AG09309 (cell line): ENCODE data around the gene CADM1.

ENCODE experiments used
- DNase-seq: peaks from one replicate; pipeline ENCODE4 v3.0.0-alpha.2; 2010; ENCODE audit warnings: low read depth
- H3K4me3 ChIP-seq: 2 replicates; pipeline ENCODE4 v1.5.1; 2011; ENCODE audit warnings: mild to moderate bottlenecking, low read depth, low read length, moderate library complexity; ENCODE audit not compliant: control insufficient read depth
- TF ChIP-seq, protein P1 (sequence below): IDR thresholded peaks from 2 replicates; pipeline ENCODE4 v1.5.1; 2011; ENCODE audit warnings: mild to moderate bottlenecking, low read depth, low read length, inconsistent platforms; ENCODE audit not compliant: insufficient read depth, control insufficient read depth; ENCODE audit errors: missing control alignments

Gene CADM1

GRCh38 chr11:115389790-115390189 lies 114.4 kb downstream of the CADM1 start:
- TF ChIP-seq, protein P1, sequence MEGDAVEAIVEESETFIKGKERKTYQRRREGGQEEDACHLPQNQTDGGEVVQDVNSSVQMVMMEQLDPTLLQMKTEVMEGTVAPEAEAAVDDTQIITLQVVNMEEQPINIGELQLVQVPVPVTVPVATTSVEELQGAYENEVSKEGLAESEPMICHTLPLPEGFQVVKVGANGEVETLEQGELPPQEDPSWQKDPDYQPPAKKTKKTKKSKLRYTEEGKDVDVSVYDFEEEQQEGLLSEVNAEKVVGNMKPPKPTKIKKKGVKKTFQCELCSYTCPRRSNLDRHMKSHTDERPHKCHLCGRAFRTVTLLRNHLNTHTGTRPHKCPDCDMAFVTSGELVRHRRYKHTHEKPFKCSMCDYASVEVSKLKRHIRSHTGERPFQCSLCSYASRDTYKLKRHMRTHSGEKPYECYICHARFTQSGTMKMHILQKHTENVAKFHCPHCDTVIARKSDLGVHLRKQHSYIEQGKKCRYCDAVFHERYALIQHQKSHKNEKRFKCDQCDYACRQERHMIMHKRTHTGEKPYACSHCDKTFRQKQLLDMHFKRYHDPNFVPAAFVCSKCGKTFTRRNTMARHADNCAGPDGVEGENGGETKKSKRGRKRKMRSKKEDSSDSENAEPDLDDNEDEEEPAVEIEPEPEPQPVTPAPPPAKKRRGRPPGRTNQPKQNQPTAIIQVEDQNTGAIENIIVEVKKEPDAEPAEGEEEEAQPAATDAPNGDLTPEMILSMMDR = no peak
- no peak for DNase-seq
- no peak overlapping the region for H3K4me3 ChIP-seq

- H3K4me3 ChIP-seq = no peak overlapping the region
- TF ChIP-seq, protein P1 = no peak
- no peak for DNase-seq
Measured at GRCh38 chr11:115385226-115385625, 119.0 kb downstream of the CADM1 start.

DNA sequence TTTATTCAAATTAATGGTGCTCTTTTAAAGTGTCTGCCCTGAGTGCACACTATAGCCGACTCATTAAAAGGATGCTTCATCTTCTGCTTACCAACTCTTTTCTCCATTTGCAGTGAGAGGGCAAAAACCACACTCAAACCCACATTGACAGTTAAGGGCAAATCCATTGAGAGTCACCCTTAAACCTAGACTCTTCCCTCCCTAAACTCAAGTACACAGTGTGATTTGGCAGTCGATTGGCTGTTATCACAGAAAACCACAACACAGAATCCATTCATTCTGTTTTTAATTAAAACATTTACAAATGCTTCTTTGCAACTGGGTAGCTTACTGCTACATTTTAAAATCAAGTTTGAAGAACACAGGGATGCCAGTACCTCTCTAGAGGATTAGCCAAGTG lies 120.0 kb downstream of the CADM1 start:
- DNase-seq = no peak
- TF ChIP-seq, protein P1 = no peak
- no peak overlapping the region for H3K4me3 ChIP-seq

GRCh38 chr11:115383431-115383830 lies 120.8 kb downstream of the CADM1 start:
- no peak for DNase-seq
- no peak overlapping the region for H3K4me3 ChIP-seq
- TF ChIP-seq, protein P1 = no peak

- TF ChIP-seq, protein P1 = no peak
- DNase-seq = no peak
- no peak overlapping the region for H3K4me3 ChIP-seq
Measured at GRCh38 chr11:115379528-115379927, 124.7 kb downstream of the CADM1 start.

GRCh38 chr11:115378557-115378956 lies 125.7 kb downstream of the CADM1 start:
- DNase-seq = no peak
- H3K4me3 ChIP-seq = no peak overlapping the region
- TF ChIP-seq, protein P1 = no peak

DNA sequence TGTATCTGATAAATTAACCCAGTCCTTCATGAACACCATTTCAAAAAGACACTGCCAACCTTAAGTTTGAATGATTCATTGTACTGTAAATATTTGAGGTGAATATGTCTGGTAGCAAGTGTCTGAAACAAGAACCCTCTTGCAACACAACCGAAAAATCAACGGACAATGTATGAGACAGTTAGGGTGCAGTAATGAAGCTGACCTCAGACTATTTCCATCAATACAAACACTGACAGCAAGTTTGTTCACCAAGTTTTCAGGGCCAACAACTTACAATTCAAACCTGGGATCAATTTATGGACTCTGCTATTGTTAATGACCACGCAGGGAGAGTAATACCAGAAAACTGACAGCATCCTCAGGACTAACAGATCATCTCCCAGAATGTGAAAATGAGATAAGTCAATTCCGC lies 126.3 kb downstream of the CADM1 start:
- DNase-seq = peak; percentile 7
- H3K4me3 ChIP-seq = no peak overlapping the region
- TF ChIP-seq, protein P1 = no peak
